ENCODE results near the gene TCF25.

- TF ChIP-seq, protein P1, sequence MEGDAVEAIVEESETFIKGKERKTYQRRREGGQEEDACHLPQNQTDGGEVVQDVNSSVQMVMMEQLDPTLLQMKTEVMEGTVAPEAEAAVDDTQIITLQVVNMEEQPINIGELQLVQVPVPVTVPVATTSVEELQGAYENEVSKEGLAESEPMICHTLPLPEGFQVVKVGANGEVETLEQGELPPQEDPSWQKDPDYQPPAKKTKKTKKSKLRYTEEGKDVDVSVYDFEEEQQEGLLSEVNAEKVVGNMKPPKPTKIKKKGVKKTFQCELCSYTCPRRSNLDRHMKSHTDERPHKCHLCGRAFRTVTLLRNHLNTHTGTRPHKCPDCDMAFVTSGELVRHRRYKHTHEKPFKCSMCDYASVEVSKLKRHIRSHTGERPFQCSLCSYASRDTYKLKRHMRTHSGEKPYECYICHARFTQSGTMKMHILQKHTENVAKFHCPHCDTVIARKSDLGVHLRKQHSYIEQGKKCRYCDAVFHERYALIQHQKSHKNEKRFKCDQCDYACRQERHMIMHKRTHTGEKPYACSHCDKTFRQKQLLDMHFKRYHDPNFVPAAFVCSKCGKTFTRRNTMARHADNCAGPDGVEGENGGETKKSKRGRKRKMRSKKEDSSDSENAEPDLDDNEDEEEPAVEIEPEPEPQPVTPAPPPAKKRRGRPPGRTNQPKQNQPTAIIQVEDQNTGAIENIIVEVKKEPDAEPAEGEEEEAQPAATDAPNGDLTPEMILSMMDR (conservative IDR thresholded peaks at IDR 0.05; ENCODE audit: low read length), result no peak
- TF ChIP-seq EZH2phosphoT487 (IDR thresholded peaks at IDR 0.05; ENCODE audit: borderline replicate concordance), result no peak
Observed at GRCh38 chr16:89855301-89855945, 18.0 kb upstream of the TCF25 start.
